Stimulated activated CD4-positive, alpha-beta T cell treated with anti-CD3 and anti-CD28 coated beads, TNF-alpha, amount 100 ng/mL, for 24 hours (primary cell): ENCODE results near the gene GPRIN1.
"Not testable (repeated sequence)": the region's sequence is repeated elsewhere in the genome, so short reads cannot be mapped to it uniquely, and the experiment has no call there.

Experiments
- DNase-seq, 3 experiments: peaks; one replicate each; pipeline ENCODE4 v3.0.0-alpha.2; 2020; ENCODE audit warnings: low read depth in 3 of 3

GPRIN1 gene

GRCh38 chr5:176574297-176574591 is 35.7 kb downstream of the GPRIN1 start:
- no peak for DNase-seq

GRCh38 chr5:176573564-176574296 is 36.2 kb downstream of the GPRIN1 start:
- DNase-seq: peak; percentile 63 to 76 (median 67)

- no peak for DNase-seq
Measured at GRCh38 chr5:176570044-176570443, 39.9 kb downstream of the GPRIN1 start.

- DNase-seq: no peak
Measured at GRCh38 chr5:176568657-176569056, 41.3 kb downstream of the GPRIN1 start.

GRCh38 chr5:176565760-176566288 is 44.1 kb downstream of the GPRIN1 start:
- no peak for DNase-seq

GRCh38 chr5:176564002-176564401 is 46.0 kb downstream of the GPRIN1 start:
- no peak for DNase-seq

GRCh38 chr5:176562189-176562588 is 47.8 kb downstream of the GPRIN1 start:
- no peak for DNase-seq

GRCh38 chr5:176561259-176561658 is 48.7 kb downstream of the GPRIN1 start:
- DNase-seq: no peak

GRCh38 chr5:176560364-176560763 is 49.6 kb downstream of the GPRIN1 start:
- DNase-seq: peak in 1 of 3 experiments; percentile 34

GRCh38 chr5:176559683-176560082 is 50.3 kb downstream of the GPRIN1 start:
- DNase-seq: no peak

- DNase-seq: no peak
Measured at GRCh38 chr5:176557846-176558245, 52.1 kb downstream of the GPRIN1 start.

- DNase-seq: no peak
Measured at GRCh38 chr5:176553260-176554085, 56.5 kb downstream of the GPRIN1 start.

- DNase-seq: no peak
Measured at GRCh38 chr5:176552332-176552869, 57.6 kb downstream of the GPRIN1 start.

GRCh38 chr5:176550937-176551336 is 59.0 kb downstream of the GPRIN1 start:
- not testable (repeated sequence) for DNase-seq

GRCh38 chr5:176550275-176550831 is 59.6 kb downstream of the GPRIN1 start:
- no peak for DNase-seq

GRCh38 chr5:176549871-176550270 is 60.1 kb downstream of the GPRIN1 start:
- no peak for DNase-seq

- DNase-seq: no peak
Measured at GRCh38 chr5:176548967-176549444, 61.0 kb downstream of the GPRIN1 start, which contains the start of gene CDHR2. TSS of gene CDHR2 (plus strand) at chr5:176549342. CDS start at chr5:176565353, 16,011 bp downstream.

- DNase-seq: no peak
Measured at GRCh38 chr5:176547802-176548201, 62.2 kb downstream of the GPRIN1 start.
